Measurements from ENCODE around the gene REPIN1. TPM values are rescaled to one million over a fixed set of nuclear protein-coding genes. Genes with fewer than 3 reads are reported as not detected.

REPIN1 gene
- total and polyA plus RNA-seq, 2 experiments from 2014 or later = 79.1 to 107 TPM

DNA sequence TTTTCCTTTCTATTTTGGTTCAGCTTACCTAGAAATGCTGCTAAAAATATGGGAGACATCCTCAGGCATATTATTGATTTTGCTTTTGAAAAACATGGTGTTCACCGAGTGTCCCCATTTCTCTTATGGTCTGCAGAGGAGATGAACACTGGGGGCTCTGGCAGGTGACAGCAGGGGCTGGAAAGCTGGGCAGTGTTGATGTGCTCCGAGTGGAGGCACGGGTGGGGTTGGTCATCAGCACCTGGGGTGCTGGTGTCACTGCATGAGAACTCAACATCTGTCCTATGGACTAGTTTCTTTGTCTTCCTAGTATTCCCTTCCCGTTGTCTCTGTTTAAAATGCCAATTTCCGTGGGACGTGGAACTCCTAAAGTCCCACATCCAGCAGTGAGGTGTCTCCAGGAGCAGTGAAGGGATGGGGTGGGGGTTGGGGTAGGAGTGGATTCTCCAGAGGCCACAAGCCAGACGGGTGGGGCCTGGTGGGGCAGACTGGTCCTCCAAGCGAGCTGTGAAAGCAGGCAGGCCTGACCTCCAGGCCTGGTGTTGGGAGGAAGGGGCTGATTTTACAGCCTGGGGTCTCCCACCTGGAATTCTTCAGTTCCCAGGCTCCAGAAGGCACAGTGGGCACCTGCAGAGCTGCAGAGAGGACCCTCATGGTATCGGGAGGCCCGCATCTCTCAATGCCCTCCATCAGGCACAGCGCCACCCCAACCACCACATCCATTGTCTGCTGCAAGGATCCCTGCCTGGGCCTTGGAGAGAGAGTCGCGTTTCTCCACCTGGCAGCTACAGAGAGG lies 35.0 kb downstream of the REPIN1 start:
- no peak overlapping the region for H3K4me3 ChIP-seq
- peaks cover 2% of the 10 kb centered on the region for H3K79me2 ChIP-seq
- no peaks in the 10 kb centered on the region for H3K9me3 ChIP-seq (ENCODE audit: low read depth)
- DNase-seq (ENCODE audit: low spot score) = peak; percentile 6
- TF ChIP-seq, protein P1, sequence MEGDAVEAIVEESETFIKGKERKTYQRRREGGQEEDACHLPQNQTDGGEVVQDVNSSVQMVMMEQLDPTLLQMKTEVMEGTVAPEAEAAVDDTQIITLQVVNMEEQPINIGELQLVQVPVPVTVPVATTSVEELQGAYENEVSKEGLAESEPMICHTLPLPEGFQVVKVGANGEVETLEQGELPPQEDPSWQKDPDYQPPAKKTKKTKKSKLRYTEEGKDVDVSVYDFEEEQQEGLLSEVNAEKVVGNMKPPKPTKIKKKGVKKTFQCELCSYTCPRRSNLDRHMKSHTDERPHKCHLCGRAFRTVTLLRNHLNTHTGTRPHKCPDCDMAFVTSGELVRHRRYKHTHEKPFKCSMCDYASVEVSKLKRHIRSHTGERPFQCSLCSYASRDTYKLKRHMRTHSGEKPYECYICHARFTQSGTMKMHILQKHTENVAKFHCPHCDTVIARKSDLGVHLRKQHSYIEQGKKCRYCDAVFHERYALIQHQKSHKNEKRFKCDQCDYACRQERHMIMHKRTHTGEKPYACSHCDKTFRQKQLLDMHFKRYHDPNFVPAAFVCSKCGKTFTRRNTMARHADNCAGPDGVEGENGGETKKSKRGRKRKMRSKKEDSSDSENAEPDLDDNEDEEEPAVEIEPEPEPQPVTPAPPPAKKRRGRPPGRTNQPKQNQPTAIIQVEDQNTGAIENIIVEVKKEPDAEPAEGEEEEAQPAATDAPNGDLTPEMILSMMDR (IDR thresholded peaks at IDR 0.05; ENCODE audit: poor library complexity) = no peak
- no peak for TF ChIP-seq EZH2 (IDR thresholded peaks at IDR 0.05; ENCODE audit: borderline replicate concordance)
- no peak for TF ChIP-seq EZH2phosphoT487 (IDR thresholded peaks at IDR 0.05; ENCODE audit: low read depth, severe bottlenecking, unreplicated experiment)
- peak overlapping the region; percentile 96 for H2AFZ ChIP-seq
- no peaks in the 10 kb centered on the region for H4K20me1 ChIP-seq (ENCODE audit: insufficient read depth, poor library complexity, severe bottlenecking)
- peak overlapping the region; percentile 96 for H3K27ac ChIP-seq
- H3K4me2 ChIP-seq = peak overlapping the region; percentile 94
- H3K9me2 ChIP-seq (replicated peaks; ENCODE audit: insufficient read depth) = no peaks in the 10 kb centered on the region
- H3K36me3 ChIP-seq (replicated peaks; ENCODE audit: insufficient read depth, low read depth) = no peaks in the 10 kb centered on the region
- peaks cover 46% of the 10 kb centered on the region for H3K4me1 ChIP-seq (ENCODE audit: insufficient read depth)
- WGBS (ENCODE audit: low lambda C conversion rate, missing lambda C conversion rate) = 84% methylated on average over 13 of the region's 13 CpGs
- H3K27me3 ChIP-seq = no peaks in the 10 kb centered on the region

DNA sequence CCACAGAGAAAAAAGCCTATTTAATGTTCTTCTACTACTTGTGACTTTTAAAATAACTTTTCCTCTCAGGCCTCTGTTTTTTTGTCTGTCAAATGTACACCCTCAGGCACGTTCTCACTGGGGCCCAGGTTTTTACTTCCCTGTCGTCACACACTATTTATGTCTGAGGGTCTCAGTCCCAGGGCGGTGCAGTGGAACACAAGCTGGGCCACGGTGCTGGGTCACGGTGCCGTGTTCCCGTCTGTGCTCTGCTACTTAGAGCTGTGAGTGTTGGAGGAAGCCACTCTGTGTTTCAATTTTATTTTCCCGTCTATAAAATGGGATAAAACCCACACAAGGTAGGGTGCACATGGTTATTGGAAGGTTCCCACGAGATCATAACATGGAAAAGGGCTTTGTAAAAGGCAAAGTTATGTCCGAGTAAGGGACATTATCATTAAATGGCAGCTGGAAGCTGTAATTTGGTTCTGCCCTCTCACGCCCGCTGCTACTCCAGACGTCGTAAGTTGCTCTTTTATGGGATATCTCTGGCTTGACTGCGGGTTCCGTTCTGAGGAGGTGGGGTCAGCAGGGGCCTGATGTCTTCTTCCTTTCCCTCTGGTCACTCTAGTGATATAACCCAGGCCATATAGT lies 35.7 kb downstream of the REPIN1 start:
- TF ChIP-seq EZH2 (IDR thresholded peaks at IDR 0.05; ENCODE audit: borderline replicate concordance) = no peak
- TF ChIP-seq, protein P1 (IDR thresholded peaks at IDR 0.05; ENCODE audit: poor library complexity) = no peak
- TF ChIP-seq EZH2phosphoT487 (IDR thresholded peaks at IDR 0.05; ENCODE audit: low read depth, severe bottlenecking, unreplicated experiment) = no peak
- Histone ChIP-seq H3K27me3 (no peaks in the 10 kb centered on the region), H3K4me1 (ENCODE audit: insufficient read depth) (peaks cover 46% of the 10 kb centered on the region), H3K4me2 (peak overlapping the region; percentile 94), H4K20me1 (ENCODE audit: insufficient read depth, poor library complexity, severe bottlenecking) (no peaks in the 10 kb centered on the region), H3K36me3 (replicated peaks; ENCODE audit: insufficient read depth, low read depth) (no peaks in the 10 kb centered on the region), H3K79me2 (peaks cover 2% of the 10 kb centered on the region), H3K9me3 (ENCODE audit: low read depth) (no peaks in the 10 kb centered on the region), H3K27ac (peak overlapping the region; percentile 96), H3K4me3 (peak overlapping the region; percentile 55), H3K9me2 (replicated peaks; ENCODE audit: insufficient read depth) (no peaks in the 10 kb centered on the region), H2AFZ (peak overlapping the region; percentile 96)
- 47% methylated on average over 16 of the region's 16 CpGs for WGBS (ENCODE audit: low lambda C conversion rate, missing lambda C conversion rate)
- peak; percentile 17 for DNase-seq (ENCODE audit: low spot score)

DNA sequence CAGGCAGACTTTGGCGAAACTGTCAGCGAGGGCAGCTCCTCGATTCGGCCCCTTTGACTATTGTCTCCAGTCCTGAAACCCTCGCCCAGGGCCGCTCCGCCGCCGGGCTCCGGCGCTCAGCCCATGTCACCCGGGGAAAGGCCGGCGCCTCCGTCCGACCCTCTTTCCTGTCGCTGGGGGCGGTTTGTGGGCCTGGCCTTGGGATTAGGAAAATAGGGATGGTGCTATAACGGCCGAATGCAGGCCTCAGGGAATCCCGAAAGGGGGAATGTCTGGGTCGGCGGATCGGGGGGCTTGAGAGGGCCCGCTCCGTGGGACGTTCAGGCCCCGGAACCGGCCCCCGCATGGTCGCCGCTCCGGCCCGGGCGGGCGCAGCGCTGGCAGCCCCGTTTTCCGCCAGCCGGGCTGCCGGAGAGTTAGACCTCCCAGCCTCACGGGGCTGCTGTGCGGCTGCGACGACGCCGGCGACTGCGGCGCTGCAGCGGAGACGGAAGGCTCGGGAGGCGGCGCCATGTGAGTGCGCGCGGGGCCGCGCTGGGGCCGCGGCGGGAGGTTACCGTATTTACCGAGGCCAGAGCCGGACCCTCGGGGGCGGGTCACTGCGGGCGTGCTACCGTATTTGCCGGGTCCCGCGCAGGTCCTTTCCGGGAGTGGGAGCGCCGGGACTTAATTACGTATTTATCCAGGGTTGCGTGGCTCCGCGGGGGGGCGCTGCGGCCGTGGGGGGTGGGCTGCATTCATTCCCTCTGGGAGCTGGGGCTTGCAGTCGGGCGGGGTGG lies 36.4 kb downstream of the REPIN1 start:
- TF ChIP-seq, protein P1 (IDR thresholded peaks at IDR 0.05; ENCODE audit: poor library complexity) = peak; percentile 39
- no peak for TF ChIP-seq EZH2phosphoT487 (IDR thresholded peaks at IDR 0.05; ENCODE audit: low read depth, severe bottlenecking, unreplicated experiment)
- Histone ChIP-seq H3K27me3 (no peaks in the 10 kb centered on the region), H2AFZ (peak overlapping the region; percentile 96), H3K4me2 (peak overlapping the region; percentile 94), H3K27ac (peak overlapping the region; percentile 96), H3K4me1 (ENCODE audit: insufficient read depth) (peaks cover 42% of the 10 kb centered on the region), H3K9me2 (replicated peaks; ENCODE audit: insufficient read depth) (no peaks in the 10 kb centered on the region), H3K9me3 (ENCODE audit: low read depth) (no peaks in the 10 kb centered on the region), H4K20me1 (ENCODE audit: insufficient read depth, poor library complexity, severe bottlenecking) (no peaks in the 10 kb centered on the region), H3K4me3 (peak overlapping the region; percentile 55), H3K36me3 (replicated peaks; ENCODE audit: insufficient read depth, low read depth) (no peaks in the 10 kb centered on the region), H3K79me2 (peaks cover 2% of the 10 kb centered on the region)
- DNase-seq (ENCODE audit: low spot score) = peak; percentile 95
- WGBS (ENCODE audit: low lambda C conversion rate, missing lambda C conversion rate) = under 1% methylated on average over 75 of the region's 86 CpGs
